ENCODE results near the gene SMPDL3A.

GRCh38 chr6:122800906-122801305 lies 11.8 kb downstream of the SMPDL3A start:
- TF ChIP-seq EP300 (IDR thresholded peaks at IDR 0.05) (no peak), POLR2AphosphoS5 (IDR thresholded peaks at IDR 0.05) (no peak), POLR2A (IDR thresholded peaks at IDR 0.05; ENCODE audit: low read depth) (no peak)
- TF ChIP-seq, protein P1, sequence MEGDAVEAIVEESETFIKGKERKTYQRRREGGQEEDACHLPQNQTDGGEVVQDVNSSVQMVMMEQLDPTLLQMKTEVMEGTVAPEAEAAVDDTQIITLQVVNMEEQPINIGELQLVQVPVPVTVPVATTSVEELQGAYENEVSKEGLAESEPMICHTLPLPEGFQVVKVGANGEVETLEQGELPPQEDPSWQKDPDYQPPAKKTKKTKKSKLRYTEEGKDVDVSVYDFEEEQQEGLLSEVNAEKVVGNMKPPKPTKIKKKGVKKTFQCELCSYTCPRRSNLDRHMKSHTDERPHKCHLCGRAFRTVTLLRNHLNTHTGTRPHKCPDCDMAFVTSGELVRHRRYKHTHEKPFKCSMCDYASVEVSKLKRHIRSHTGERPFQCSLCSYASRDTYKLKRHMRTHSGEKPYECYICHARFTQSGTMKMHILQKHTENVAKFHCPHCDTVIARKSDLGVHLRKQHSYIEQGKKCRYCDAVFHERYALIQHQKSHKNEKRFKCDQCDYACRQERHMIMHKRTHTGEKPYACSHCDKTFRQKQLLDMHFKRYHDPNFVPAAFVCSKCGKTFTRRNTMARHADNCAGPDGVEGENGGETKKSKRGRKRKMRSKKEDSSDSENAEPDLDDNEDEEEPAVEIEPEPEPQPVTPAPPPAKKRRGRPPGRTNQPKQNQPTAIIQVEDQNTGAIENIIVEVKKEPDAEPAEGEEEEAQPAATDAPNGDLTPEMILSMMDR (IDR thresholded peaks at IDR 0.05), result no peak

Measured in esophagus muscularis mucosa (tissue), 4 donors.